ENCODE measurements around the gene ZNF804A.

ZNF804A gene

DNA sequence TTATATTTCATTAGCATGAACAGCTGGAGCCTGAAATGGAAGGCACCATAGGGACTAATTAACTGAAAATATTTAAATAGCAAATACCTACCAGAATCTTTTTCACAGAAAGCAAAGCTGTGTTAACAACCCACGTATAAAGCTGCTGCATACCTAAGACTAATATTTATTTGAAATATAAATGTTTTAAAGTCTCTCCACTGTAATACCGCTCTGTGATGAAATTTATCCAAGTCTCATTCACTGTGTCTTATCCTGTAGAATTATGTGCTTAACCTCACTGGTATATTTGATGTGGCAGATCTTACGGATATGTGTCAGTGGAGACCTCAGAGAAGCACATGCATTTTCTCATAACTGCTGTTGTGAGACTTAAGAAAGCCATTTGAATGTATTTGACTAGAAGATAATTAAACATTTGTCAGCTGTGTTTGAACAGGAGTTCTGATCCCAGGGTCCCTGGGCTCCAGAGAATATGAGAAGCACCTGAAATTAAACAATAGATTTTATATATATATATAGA, 373.3 kb downstream of the ZNF804A start:
- DNase-seq = no peak

Measured in NCI-H2081 treated with DMSO at 0.1 percent for 48 hours (cell line).